GM12874 (cell line): ENCODE measurements around the gene MT1M.

ENCODE experiments used
- CTCF ChIP-seq: IDR thresholded peaks from 2 replicates; pipeline ENCODE4 v1.5.1; 2011; ENCODE audit warnings: low read depth, mild to moderate bottlenecking, control low read depth, low read length, moderate library complexity; ENCODE audit not compliant: insufficient read depth

MT1M gene

GRCh38 chr16:56634715-56635440, 2.4 kb downstream of the MT1M start:
- no peak for TF ChIP-seq CTCF

DNA sequence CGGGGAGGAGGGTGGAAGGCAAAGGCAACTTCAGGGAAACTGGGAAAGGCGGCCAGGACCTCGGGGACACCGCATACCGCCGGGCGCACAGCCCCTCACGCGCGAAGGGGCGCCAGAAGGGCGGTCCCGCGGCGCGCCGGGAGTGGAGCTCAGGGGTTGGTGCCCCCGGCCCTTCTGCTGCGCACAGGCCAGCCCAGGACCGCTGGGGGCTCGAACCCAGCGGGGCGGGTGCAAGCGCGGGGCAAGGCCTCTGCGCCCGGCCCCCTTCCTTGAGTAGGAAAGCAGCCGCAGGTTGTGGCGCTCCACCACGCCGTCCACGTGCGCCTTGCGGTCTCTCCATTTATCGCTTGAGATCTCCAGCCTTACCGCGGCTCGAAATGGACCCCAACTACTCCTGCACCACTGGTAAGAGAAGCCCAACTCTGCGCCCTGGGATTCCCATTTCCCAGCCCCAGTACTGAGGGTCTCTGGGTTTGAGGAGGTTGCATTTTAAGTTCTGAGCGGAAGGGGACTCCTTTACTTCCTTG, 3.0 kb downstream of the MT1M start:
- TF ChIP-seq CTCF, result no peak

- no peak for TF ChIP-seq CTCF
Observed at GRCh38 chr16:56636616-56637413, 4.4 kb downstream of the MT1M start.

GRCh38 chr16:56637814-56638750, 5.6 kb downstream of the MT1M start, which contains the start of gene MT1A:
Gene MT1A, plus strand, starts transcription at chr16:56638666. Its CDS starts 73 bp downstream, at chr16:56638739.
- TF ChIP-seq CTCF, result no peak

DNA sequence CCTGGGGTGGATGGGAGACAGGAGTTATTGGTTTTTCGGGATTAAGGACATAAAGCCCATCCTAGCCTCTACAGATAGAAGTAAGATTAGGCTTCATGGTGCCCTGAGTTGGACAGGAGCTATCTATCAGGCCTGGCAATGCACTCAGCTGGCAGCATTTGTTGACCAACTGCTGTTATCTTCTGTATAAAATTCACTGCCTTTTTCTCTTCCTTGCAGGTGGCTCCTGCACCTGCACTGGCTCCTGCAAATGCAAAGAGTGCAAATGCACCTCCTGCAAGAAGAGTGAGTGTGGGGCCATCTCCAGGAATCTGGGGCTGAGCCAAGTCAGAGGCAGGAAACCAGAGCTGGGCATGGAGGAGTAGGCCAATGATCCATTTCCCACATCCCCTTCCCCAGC, 6.6 kb downstream of the MT1M start:
- no peak for TF ChIP-seq CTCF

- no peak for TF ChIP-seq CTCF
Observed at GRCh38 chr16:56640076-56640475, 7.6 kb downstream of the MT1M start.
